HL-60 (cell line): ENCODE measurements around the gene DOK7.

ENCODE experiments used
- DNase-seq, 2 experiments: peaks; one replicate each; pipeline ENCODE4 v3.0.0-alpha.2; 2010 to 2020; ENCODE audit warnings: low read depth in 1 of 2, low spot score in 1 of 2
- H3K27ac ChIP-seq: fragments of 250-450 bp; sonication (Bioruptor Pico); replicated peaks from 2 replicates; pipeline ENCODE4 v1.5.1; 2020; ENCODE audit warnings: mild to moderate bottlenecking, moderate library complexity
- H3K27me3 ChIP-seq: fragments of 250-450 bp; sonication (Bioruptor Pico); 2 replicates; pipeline ENCODE4 v1.5.1; 2021; ENCODE audit warnings: mild to moderate bottlenecking, moderate library complexity; ENCODE audit not compliant: insufficient read depth, poor library complexity, severe bottlenecking
- H3K4me3 ChIP-seq: replicated peaks from 2 replicates; pipeline ENCODE4 v1.5.1; 2011; ENCODE audit warnings: mild to moderate bottlenecking, control low read depth, low read length; ENCODE audit not compliant: insufficient read depth
- GABPA ChIP-seq: IDR thresholded peaks from 2 replicates; pipeline ENCODE4 v1.6.1; 2012; ENCODE audit warnings: low read depth
- POLR2AphosphoS5 ChIP-seq: IDR thresholded peaks from 2 replicates; pipeline ENCODE4 v1.6.1; 2012; ENCODE audit warnings: low read depth
- SPI1 ChIP-seq: IDR thresholded peaks from 2 replicates; pipeline ENCODE4 v1.6.1; 2012; ENCODE audit warnings: low read depth, mild to moderate bottlenecking, borderline replicate concordance
- TF ChIP-seq, protein P1 (sequence below): IDR thresholded peaks from one replicate; pipeline ENCODE4 v1.5.1; 2011; ENCODE audit warnings: low read length, control low read depth, inconsistent platforms; ENCODE audit not compliant: insufficient read depth
- TF ChIP-seq, protein P2 (sequence below): IDR thresholded peaks from 2 replicates; pipeline ENCODE4 v1.6.1; 2012; ENCODE audit warnings: low read depth; ENCODE audit not compliant: insufficient replicate concordance

Gene DOK7

DNA sequence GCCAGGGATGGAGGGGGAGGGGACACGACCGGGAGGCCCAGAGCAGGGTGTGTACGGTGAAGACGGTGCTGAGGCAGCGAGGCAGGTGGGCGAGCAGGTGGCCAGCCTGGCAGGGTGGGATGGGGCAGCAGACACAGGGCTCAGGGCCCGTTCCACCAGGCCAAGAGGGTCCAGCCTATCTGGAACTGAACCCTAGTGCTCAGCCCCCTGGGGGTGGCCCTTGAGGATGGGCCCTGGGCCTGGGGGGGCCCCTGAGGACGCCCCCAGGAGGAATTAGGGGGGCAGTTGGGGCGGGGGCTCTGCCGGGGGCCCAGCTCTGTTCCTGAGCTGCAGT lies 24.3 kb upstream of the DOK7 start:
- DNase-seq, result no peak
- no peak overlapping the region for H3K4me3 ChIP-seq
- H3K27ac ChIP-seq, result no peak overlapping the region
- TF ChIP-seq, protein P1, sequence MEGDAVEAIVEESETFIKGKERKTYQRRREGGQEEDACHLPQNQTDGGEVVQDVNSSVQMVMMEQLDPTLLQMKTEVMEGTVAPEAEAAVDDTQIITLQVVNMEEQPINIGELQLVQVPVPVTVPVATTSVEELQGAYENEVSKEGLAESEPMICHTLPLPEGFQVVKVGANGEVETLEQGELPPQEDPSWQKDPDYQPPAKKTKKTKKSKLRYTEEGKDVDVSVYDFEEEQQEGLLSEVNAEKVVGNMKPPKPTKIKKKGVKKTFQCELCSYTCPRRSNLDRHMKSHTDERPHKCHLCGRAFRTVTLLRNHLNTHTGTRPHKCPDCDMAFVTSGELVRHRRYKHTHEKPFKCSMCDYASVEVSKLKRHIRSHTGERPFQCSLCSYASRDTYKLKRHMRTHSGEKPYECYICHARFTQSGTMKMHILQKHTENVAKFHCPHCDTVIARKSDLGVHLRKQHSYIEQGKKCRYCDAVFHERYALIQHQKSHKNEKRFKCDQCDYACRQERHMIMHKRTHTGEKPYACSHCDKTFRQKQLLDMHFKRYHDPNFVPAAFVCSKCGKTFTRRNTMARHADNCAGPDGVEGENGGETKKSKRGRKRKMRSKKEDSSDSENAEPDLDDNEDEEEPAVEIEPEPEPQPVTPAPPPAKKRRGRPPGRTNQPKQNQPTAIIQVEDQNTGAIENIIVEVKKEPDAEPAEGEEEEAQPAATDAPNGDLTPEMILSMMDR, result no peak
- TF ChIP-seq SPI1, result no peak
- TF ChIP-seq, protein P2, sequence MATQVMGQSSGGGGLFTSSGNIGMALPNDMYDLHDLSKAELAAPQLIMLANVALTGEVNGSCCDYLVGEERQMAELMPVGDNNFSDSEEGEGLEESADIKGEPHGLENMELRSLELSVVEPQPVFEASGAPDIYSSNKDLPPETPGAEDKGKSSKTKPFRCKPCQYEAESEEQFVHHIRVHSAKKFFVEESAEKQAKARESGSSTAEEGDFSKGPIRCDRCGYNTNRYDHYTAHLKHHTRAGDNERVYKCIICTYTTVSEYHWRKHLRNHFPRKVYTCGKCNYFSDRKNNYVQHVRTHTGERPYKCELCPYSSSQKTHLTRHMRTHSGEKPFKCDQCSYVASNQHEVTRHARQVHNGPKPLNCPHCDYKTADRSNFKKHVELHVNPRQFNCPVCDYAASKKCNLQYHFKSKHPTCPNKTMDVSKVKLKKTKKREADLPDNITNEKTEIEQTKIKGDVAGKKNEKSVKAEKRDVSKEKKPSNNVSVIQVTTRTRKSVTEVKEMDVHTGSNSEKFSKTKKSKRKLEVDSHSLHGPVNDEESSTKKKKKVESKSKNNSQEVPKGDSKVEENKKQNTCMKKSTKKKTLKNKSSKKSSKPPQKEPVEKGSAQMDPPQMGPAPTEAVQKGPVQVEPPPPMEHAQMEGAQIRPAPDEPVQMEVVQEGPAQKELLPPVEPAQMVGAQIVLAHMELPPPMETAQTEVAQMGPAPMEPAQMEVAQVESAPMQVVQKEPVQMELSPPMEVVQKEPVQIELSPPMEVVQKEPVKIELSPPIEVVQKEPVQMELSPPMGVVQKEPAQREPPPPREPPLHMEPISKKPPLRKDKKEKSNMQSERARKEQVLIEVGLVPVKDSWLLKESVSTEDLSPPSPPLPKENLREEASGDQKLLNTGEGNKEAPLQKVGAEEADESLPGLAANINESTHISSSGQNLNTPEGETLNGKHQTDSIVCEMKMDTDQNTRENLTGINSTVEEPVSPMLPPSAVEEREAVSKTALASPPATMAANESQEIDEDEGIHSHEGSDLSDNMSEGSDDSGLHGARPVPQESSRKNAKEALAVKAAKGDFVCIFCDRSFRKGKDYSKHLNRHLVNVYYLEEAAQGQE, result no peak
- no peak for TF ChIP-seq POLR2AphosphoS5
- no peak for TF ChIP-seq GABPA
- H3K27me3 ChIP-seq, result no peaks in the 10 kb centered on the region

DNA sequence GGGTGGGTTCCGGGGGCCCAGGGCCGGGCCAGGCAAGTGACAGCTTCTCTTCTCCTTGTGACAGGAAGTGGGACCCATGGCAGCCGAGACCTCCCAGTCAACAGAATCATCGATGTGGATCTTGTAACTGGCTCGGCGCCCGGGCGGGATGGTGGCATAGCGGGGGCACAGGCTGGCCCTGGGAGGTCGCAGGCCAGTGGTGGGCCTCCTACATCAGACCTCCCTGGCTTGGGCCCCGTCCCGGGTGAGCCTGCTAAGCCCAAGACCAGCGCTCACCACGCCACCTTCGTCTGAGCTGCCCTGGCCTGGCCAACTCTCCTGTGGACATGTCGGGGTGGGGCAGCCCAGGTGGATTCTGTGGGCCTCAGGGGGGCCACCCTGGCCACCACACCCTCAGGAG lies 23.7 kb upstream of the DOK7 start:
- H3K27ac ChIP-seq, result no peak overlapping the region
- TF ChIP-seq GABPA, result no peak
- no peak for TF ChIP-seq SPI1
- H3K27me3 ChIP-seq, result no peaks in the 10 kb centered on the region
- H3K4me3 ChIP-seq, result no peak overlapping the region
- DNase-seq, result no peak

DNA sequence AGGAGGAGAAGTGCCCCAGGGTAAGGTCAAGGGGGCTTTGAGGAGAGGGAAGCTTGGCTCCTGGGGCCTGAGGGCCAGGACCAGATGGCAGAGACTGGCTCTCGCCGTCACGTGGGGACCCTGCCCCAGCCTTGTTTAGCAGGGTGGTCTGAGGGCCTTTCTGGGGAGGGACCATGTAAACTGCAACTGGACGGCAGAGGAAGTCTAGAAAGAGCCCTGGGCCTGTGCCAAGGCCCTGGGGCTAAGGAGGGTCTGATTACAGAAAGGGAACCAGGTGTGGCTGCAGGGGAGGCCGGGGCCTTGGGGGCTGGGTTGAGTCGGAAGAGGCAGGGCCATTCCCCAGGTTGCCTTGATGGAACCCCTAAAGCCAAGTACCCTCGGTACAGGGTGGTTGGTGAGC lies 23.1 kb upstream of the DOK7 start:
- no peaks in the 10 kb centered on the region for H3K27me3 ChIP-seq
- DNase-seq, result no peak
- H3K27ac ChIP-seq, result no peak overlapping the region
- no peak overlapping the region for H3K4me3 ChIP-seq
- TF ChIP-seq GABPA (no peak), POLR2AphosphoS5 (no peak), SPI1 (no peak)
- TF ChIP-seq, protein P1, result no peak
- TF ChIP-seq, protein P2, result no peak

DNA sequence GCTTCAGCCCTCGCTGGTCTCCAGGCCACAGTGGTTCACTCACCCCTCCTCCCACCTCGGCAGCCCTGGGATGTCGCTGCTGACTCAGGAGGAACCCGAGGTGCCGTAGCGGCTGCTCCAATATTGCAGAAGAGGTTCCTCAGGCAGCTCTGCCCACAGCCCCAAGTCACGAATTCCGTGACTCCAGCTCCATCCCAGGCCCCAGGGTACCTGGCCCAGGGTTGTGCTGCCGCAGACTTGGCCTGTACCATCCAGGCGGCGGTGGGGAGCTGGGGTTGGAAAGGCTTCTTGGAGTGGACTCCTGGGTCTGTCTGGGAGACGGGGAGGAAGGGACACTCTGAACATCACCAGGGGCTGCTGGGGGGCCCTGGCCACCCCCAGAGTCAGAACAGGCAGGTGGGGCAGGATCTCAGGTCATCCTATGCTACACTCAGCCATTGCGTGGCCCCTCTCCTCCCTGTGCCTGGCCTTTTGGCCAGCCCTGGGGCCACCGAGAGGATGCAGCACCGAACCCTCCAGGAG lies 22.1 kb upstream of the DOK7 start:
- no peak for TF ChIP-seq GABPA
- TF ChIP-seq SPI1, result no peak
- H3K27me3 ChIP-seq, result no peaks in the 10 kb centered on the region
- no peak overlapping the region for H3K27ac ChIP-seq
- no peak overlapping the region for H3K4me3 ChIP-seq
- DNase-seq, result peak; percentile 38 to 69
